SK-N-SH treated with all-trans-retinoic acid at 6 μM for 48 hours (cell line): ENCODE data around the gene SLC7A7.
"Not testable (repeated sequence)": the region's sequence is repeated elsewhere in the genome, so short reads cannot be mapped to it uniquely, and the experiment has no call there.

Experiments
- ARNTL ChIP-seq: fragments of 450-650 bp; formaldehyde crosslinking; IDR thresholded peaks from 2 replicates; pipeline ENCODE4 v1.5.0; 2020; ENCODE audit warnings: low read depth, mild to moderate bottlenecking, moderate library complexity, borderline replicate concordance
- CSDC2 ChIP-seq: fragments of 250-450 bp; sonication (Bioruptor Pico); IDR thresholded peaks from 2 replicates; pipeline ENCODE4 v1.5.0; 2020; ENCODE audit warnings: mild to moderate bottlenecking, moderate library complexity
- RARB ChIP-seq: fragments of 250-450 bp; sonication (Bioruptor Pico); IDR thresholded peaks from 2 replicates; pipeline ENCODE4 v1.8.0; 2021; ENCODE audit warnings: mild to moderate bottlenecking, moderate library complexity
- ZC3H10 ChIP-seq: fragments of 250-450 bp; sonication (Bioruptor Pico); IDR thresholded peaks from 2 replicates; pipeline ENCODE4 v1.5.1; 2021; ENCODE audit warnings: mild to moderate bottlenecking, moderate library complexity
- ZFP30 ChIP-seq: fragments of 450-650 bp; formaldehyde crosslinking; IDR thresholded peaks from 2 replicates; pipeline ENCODE4 v1.5.0; 2022; ENCODE audit warnings: mild to moderate bottlenecking, moderate library complexity
- ZNF8 ChIP-seq: fragments of 450-650 bp; formaldehyde crosslinking; IDR thresholded peaks from 2 replicates; pipeline ENCODE4 v1.5.0; 2020; ENCODE audit warnings: mild to moderate bottlenecking, moderate library complexity
- TF ChIP-seq, protein P1 (sequence below): fragments of 250-450 bp; sonication (Bioruptor Pico); IDR thresholded peaks from 2 replicates; pipeline ENCODE4 v1.8.0; 2021; ENCODE audit warnings: low read depth, mild to moderate bottlenecking, moderate library complexity, borderline replicate concordance
- TF ChIP-seq, protein P2 (sequence below): fragments of 250-450 bp; sonication (Bioruptor Pico); IDR thresholded peaks from 2 replicates; pipeline ENCODE4 v1.8.0; 2020; ENCODE audit warnings: mild to moderate bottlenecking, moderate library complexity, borderline replicate concordance
- TF ChIP-seq, protein P3 (sequence below): fragments of 250-450 bp; sonication (Bioruptor Pico); IDR thresholded peaks from 2 replicates; pipeline ENCODE4 v1.5.0; 2020; ENCODE audit warnings: mild to moderate bottlenecking, moderate library complexity
- TF ChIP-seq, protein P4 (sequence below): fragments of 250-450 bp; sonication (Bioruptor Pico); IDR thresholded peaks from 2 replicates; pipeline ENCODE4 v1.5.1; 2020; ENCODE audit warnings: low read depth, mild to moderate bottlenecking, moderate library complexity

DNA sequence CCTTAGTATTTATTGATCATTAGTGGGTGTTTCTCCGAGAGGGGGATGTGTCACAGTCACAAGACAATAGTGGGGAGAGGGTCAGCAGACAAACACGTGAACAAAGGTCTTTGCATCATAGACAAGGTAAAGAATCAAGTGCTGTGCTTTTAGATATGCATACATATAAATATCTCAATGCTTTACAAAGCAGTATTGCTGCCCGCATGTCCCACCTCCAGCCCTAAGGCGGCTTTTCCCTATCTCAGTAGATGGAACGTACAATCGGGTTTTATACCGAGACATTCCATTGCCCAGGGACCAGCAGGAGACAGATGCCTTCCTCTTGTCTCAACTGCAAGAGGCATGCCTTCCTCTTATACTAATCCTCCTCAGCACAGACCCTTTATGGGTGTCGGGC, 90.4 kb downstream of the SLC7A7 start:
- not testable (repeated sequence) for TF ChIP-seq RARB (CRISPR knock-in tag); ARNTL; ZC3H10 (CRISPR knock-in tag); ZNF8 (CRISPR knock-in tag); ZFP30 (CRISPR knock-in tag); CSDC2 (CRISPR knock-in tag)
- TF ChIP-seq, protein P1, sequence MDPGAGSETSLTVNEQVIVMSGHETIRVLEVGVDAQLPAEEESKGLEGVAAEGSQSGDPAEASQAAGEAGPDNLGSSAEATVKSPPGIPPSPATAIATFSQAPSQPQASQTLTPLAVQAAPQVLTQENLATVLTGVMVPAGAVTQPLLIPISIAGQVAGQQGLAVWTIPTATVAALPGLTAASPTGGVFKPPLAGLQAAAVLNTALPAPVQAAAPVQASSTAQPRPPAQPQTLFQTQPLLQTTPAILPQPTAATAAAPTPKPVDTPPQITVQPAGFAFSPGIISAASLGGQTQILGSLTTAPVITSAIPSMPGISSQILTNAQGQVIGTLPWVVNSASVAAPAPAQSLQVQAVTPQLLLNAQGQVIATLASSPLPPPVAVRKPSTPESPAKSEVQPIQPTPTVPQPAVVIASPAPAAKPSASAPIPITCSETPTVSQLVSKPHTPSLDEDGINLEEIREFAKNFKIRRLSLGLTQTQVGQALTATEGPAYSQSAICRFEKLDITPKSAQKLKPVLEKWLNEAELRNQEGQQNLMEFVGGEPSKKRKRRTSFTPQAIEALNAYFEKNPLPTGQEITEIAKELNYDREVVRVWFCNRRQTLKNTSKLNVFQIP (CRISPR knock-in tag): not testable (repeated sequence)
- TF ChIP-seq, protein P2, sequence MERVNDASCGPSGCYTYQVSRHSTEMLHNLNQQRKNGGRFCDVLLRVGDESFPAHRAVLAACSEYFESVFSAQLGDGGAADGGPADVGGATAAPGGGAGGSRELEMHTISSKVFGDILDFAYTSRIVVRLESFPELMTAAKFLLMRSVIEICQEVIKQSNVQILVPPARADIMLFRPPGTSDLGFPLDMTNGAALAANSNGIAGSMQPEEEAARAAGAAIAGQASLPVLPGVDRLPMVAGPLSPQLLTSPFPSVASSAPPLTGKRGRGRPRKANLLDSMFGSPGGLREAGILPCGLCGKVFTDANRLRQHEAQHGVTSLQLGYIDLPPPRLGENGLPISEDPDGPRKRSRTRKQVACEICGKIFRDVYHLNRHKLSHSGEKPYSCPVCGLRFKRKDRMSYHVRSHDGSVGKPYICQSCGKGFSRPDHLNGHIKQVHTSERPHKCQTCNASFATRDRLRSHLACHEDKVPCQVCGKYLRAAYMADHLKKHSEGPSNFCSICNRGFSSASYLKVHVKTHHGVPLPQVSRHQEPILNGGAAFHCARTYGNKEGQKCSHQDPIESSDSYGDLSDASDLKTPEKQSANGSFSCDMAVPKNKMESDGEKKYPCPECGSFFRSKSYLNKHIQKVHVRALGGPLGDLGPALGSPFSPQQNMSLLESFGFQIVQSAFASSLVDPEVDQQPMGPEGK (CRISPR knock-in tag): not testable (repeated sequence)
- TF ChIP-seq, protein P3, sequence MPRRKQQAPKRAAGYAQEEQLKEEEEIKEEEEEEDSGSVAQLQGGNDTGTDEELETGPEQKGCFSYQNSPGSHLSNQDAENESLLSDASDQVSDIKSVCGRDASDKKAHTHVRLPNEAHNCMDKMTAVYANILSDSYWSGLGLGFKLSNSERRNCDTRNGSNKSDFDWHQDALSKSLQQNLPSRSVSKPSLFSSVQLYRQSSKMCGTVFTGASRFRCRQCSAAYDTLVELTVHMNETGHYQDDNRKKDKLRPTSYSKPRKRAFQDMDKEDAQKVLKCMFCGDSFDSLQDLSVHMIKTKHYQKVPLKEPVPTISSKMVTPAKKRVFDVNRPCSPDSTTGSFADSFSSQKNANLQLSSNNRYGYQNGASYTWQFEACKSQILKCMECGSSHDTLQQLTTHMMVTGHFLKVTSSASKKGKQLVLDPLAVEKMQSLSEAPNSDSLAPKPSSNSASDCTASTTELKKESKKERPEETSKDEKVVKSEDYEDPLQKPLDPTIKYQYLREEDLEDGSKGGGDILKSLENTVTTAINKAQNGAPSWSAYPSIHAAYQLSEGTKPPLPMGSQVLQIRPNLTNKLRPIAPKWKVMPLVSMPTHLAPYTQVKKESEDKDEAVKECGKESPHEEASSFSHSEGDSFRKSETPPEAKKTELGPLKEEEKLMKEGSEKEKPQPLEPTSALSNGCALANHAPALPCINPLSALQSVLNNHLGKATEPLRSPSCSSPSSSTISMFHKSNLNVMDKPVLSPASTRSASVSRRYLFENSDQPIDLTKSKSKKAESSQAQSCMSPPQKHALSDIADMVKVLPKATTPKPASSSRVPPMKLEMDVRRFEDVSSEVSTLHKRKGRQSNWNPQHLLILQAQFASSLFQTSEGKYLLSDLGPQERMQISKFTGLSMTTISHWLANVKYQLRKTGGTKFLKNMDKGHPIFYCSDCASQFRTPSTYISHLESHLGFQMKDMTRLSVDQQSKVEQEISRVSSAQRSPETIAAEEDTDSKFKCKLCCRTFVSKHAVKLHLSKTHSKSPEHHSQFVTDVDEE (CRISPR knock-in tag): not testable (repeated sequence)
- TF ChIP-seq, protein P4, sequence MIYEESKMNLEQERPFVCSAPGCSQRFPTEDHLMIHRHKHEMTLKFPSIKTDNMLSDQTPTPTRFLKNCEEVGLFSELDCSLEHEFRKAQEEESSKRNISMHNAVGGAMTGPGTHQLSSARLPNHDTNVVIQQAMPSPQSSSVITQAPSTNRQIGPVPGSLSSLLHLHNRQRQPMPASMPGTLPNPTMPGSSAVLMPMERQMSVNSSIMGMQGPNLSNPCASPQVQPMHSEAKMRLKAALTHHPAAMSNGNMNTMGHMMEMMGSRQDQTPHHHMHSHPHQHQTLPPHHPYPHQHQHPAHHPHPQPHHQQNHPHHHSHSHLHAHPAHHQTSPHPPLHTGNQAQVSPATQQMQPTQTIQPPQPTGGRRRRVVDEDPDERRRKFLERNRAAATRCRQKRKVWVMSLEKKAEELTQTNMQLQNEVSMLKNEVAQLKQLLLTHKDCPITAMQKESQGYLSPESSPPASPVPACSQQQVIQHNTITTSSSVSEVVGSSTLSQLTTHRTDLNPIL (CRISPR knock-in tag): not testable (repeated sequence)
